GM12892 (cell line): ENCODE results near the gene AXIN2.
"Not testable (repeated sequence)": the region's sequence is repeated elsewhere in the genome, so short reads cannot be mapped to it uniquely, and the experiment has no call there.

Experiments
- POLR2A ChIP-seq: IDR thresholded peaks from 2 replicates; pipeline ENCODE4 v1.6.1; 2011; ENCODE audit warnings: low read depth, low read length, control low read depth
- TAF1 ChIP-seq: IDR thresholded peaks from 2 replicates; pipeline ENCODE4 v1.6.1; 2011; ENCODE audit warnings: low read depth, mild to moderate bottlenecking, control low read depth, low read length, borderline replicate concordance

DNA sequence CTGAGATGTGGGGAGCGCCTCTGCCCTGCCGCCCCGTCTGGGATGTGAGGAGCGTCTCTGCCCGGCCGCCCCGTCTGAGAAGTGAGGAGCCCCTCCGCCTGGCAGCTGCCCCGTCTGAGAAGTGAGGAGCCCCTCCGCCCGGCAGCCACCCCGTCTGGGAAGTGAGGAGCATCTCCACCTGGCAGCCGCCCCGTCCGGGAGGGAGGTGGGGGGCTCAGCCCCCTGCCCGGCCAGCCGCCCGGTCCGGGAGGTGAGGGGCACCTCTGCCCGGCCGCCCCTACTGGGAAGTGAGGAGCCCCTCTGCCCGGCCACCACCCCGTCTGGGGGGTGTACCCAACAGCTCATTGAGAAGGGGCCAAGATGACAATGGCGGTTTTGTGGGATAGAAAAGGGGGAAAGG, 77.0 kb downstream of the AXIN2 start:
- not testable (repeated sequence) for TF ChIP-seq POLR2A, TAF1
